Stomach (tissue), 9 donors: ENCODE measurements around the gene ACACA. TPM values are rescaled to one million over a fixed set of nuclear protein-coding genes. Genes with fewer than 3 reads are reported as not detected.

ENCODE experiments used
- DNase-seq, 2 donors: peaks; one replicate each; pipeline versions ENCODE4 v3.0.0 to v3.0.0-alpha.2; 2013 to 2019
- H3K27ac ChIP-seq, 5 donors: fragments of 200-600 bp in 4 of 5; sonication (generic) in 4 of 5; one replicate each; pipeline ENCODE4 v1.5.1; 2013 to 2019; ENCODE audit warnings: mild to moderate bottlenecking in 1 of 5, moderate library complexity in 1 of 5
- H3K27me3 ChIP-seq, 3 donors: fragments of 200-600 bp; sonication (generic); one replicate each; pipeline ENCODE4 v1.5.1; 2017 to 2019; ENCODE audit warnings: mixed run types in 1 of 3
- H3K36me3 ChIP-seq, 4 donors: fragments of 200-600 bp; sonication (generic); 1 replicate in 3 of 4; 2 replicates in 1 of 4; pipeline ENCODE4 v1.5.1; 2016 to 2019
- H3K4me1 ChIP-seq, 4 donors: fragments of 200-600 bp; sonication (generic); one replicate each; pipeline ENCODE4 v1.5.1; 2016 to 2019
- H3K4me3 ChIP-seq, 4 donors: fragments of 200-600 bp; sonication (generic) in 3 of 4; one replicate each; pipeline ENCODE4 v1.5.1; 2016 to 2019; ENCODE audit warnings: mild to moderate bottlenecking in 1 of 4
- H3K9me3 ChIP-seq, 4 donors: fragments of 200-600 bp; sonication (generic); one replicate each; pipeline ENCODE4 v1.5.1; 2016 to 2019
- EP300 ChIP-seq: sonication (generic); formaldehyde crosslinking; IDR thresholded peaks from one replicate; pipeline ENCODE4 v1.6.1; 2017; ENCODE audit warnings: antibody characterized with exemption
- POLR2A ChIP-seq, 4 donors: fragments of 450-650 bp; IDR thresholded peaks; one replicate each; pipeline ENCODE4 v1.6.1; 2016; ENCODE audit warnings: antibody characterized with exemption in 4 of 4, control low read depth in 2 of 4, mild to moderate bottlenecking in 1 of 4, moderate library complexity in 1 of 4
- POLR2AphosphoS5 ChIP-seq, 3 donors: sonication (generic); formaldehyde crosslinking; IDR thresholded peaks; one replicate each; pipeline ENCODE4 v1.6.1; 2016; ENCODE audit warnings: antibody characterized with exemption in 3 of 3
- WGBS, 5 donors: extraction: QIAGEN DNeasy Blood & Tissue Kit in 3 of 5; methylation state at CpG; one replicate each; pipeline versions ENCODE4 v1.1.5 to v1.1.7; 2013 to 2018; 5-methylcytosine and 5-hydroxymethylcytosine counted together
- intact Hi-C: fragments of 100-400 bp; cut with DNase I; formaldehyde crosslinking; loops from one replicate; pipeline ENCODE4 v1.15.1; 2023; ENCODE audit warnings: low total_unique reads
- polyA plus RNA-seq, 3 donors: library from polyadenylated mRNA; stranded (reverse); fragments of 200-250 nt; gene quantifications; one replicate each; pipeline ENCODE4 v1.2.3, GENCODE V29; 2013
- total RNA-seq, 5 donors: library from RNA; depleted of rRNA; stranded (reverse); fragments of >200 nt; gene quantifications; one replicate each; pipeline versions ENCODE4 v1.1.0 to v1.2.3, GENCODE V29; 2014 to 2016
- TF ChIP-seq, protein P1 (sequence below), 7 experiments: fragments of 450-650 bp in 4 of 7; fragments of 200-600 bp in 3 of 7; sonication (generic) in 3 of 7; IDR thresholded peaks; one replicate each; pipeline ENCODE4 v1.5.1; 2016 to 2019; ENCODE audit warnings: antibody characterized with exemption in 7 of 7, control low read depth in 2 of 7, mild to moderate bottlenecking in 1 of 7
- donor health status: healthy with polysubstance abuse.
- donor health status: Bipolar disorder and iron deficiency.
- donor health status: healthy.

ACACA gene
- total and polyA plus RNA-seq, 8 donors: 9.9 to 59.8 (median 27.7) TPM

DNA sequence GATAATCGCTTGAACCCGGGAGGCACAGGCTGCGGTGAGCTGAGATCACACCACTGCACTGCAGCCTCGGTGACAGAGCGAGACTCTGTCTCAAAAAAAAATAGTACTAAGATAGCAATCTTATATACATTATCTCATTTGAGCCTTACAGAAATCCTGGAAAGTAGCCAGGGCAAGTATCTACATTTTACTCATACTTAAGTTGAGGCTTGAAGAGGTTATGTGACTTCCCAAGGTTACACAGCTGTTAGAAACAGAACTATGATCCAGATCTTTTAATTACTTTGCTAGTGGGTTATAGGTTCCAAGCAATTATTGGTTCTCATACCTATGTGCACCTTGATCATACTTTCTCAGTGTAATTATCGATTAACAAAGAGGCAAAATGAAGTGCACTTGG lies 15.5 kb downstream of the ACACA start:
- H3K4me1 ChIP-seq: peaks cover 0 to 16% (median 5%) of the 10 kb centered on the region in 4 donors
- H3K4me3 ChIP-seq: no peak overlapping the region
- intact Hi-C loops: no loop called here
- WGBS, 5 donors: 79 to 82% (median 80%) methylated on average over 6 of the region's 6 CpGs
- peaks cover 0 to 9% (median 3%) of the 10 kb centered on the region in 4 donors for H3K36me3 ChIP-seq
- no peak for DNase-seq
- no peaks in the 10 kb centered on the region for H3K27me3 ChIP-seq
- no peaks in the 10 kb centered on the region for H3K9me3 ChIP-seq
- TF ChIP-seq, protein P1, sequence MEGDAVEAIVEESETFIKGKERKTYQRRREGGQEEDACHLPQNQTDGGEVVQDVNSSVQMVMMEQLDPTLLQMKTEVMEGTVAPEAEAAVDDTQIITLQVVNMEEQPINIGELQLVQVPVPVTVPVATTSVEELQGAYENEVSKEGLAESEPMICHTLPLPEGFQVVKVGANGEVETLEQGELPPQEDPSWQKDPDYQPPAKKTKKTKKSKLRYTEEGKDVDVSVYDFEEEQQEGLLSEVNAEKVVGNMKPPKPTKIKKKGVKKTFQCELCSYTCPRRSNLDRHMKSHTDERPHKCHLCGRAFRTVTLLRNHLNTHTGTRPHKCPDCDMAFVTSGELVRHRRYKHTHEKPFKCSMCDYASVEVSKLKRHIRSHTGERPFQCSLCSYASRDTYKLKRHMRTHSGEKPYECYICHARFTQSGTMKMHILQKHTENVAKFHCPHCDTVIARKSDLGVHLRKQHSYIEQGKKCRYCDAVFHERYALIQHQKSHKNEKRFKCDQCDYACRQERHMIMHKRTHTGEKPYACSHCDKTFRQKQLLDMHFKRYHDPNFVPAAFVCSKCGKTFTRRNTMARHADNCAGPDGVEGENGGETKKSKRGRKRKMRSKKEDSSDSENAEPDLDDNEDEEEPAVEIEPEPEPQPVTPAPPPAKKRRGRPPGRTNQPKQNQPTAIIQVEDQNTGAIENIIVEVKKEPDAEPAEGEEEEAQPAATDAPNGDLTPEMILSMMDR (IDR thresholded peaks at IDR 0.05): no peak
- TF ChIP-seq POLR2A (IDR thresholded peaks at IDR 0.05): no peak
- TF ChIP-seq EP300: no peak
- no peak for TF ChIP-seq POLR2AphosphoS5 (IDR thresholded peaks at IDR 0.05)
- no peak overlapping the region for H3K27ac ChIP-seq

DNA sequence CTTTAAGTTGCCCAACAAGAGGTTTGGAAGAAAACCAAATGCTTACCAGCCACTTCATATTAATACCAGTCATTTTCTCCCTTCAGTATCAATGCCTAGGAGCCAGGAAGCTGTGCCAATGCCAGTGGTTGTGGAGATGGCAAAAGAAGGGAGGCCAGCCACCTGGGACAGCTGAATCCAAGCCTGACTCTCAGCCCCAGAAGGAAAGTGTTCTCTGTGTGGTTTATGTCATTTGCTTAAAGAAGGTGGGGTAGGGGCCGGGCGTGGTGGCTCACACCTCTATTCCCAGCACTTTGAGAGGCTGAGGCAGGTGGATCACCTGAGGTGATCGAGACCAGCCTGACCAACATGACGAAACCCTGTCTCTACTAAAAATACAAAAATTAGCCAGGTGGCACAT lies 17.5 kb downstream of the ACACA start:
- Histone ChIP-seq H3K36me3 (peaks cover 0 to 9% (median 3%) of the 10 kb centered on the region in 4 donors), H3K4me3 (no peak overlapping the region), H3K4me1 (peaks cover 0 to 16% (median 5%) of the 10 kb centered on the region in 4 donors), H3K27me3 (no peaks in the 10 kb centered on the region), H3K9me3 (no peaks in the 10 kb centered on the region), H3K27ac (no peak overlapping the region)
- 80 to 92% (median 90%) methylated on average over 4 of the region's 4 CpGs for WGBS, 5 donors
- intact Hi-C loops: no loop called here
- TF ChIP-seq POLR2A (IDR thresholded peaks at IDR 0.05) (no peak), EP300 (no peak), POLR2AphosphoS5 (IDR thresholded peaks at IDR 0.05) (no peak)
- TF ChIP-seq, protein P1 (IDR thresholded peaks at IDR 0.05): no peak
- no peak for DNase-seq

DNA sequence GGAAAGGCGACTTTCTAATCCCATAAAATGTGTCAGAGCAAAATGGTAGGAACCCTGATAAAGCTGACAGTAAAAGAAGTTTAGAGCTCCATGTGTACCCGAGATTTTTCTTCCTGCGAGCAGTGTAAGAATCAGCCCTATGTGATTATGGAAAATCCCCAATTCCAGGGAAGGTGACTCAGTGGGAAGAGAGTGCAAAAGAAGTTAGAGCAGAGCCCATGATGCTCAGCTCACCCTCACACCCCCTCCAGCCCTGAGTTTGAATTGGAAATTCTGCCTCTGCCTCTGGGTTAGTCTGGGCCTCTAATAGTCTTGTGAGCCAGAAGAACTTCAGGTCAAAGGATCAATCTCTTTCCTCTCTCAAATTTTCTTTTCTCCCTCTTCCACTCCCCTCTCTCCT lies 18.4 kb downstream of the ACACA start:
- Histone ChIP-seq H3K27ac (no peak overlapping the region), H3K27me3 (no peaks in the 10 kb centered on the region), H3K36me3 (peaks cover 0 to 9% (median 3%) of the 10 kb centered on the region in 4 donors), H3K4me3 (no peak overlapping the region), H3K9me3 (no peaks in the 10 kb centered on the region), H3K4me1 (peaks cover 0 to 16% (median 5%) of the 10 kb centered on the region in 4 donors)
- intact Hi-C loops: no loop called here
- DNase-seq: no peak
- WGBS, 5 donors: 80 to 97% (median 93%) methylated on average over 3 of the region's 3 CpGs
- TF ChIP-seq POLR2A (IDR thresholded peaks at IDR 0.05) (no peak), POLR2AphosphoS5 (IDR thresholded peaks at IDR 0.05) (no peak), EP300 (no peak)
- TF ChIP-seq, protein P1 (IDR thresholded peaks at IDR 0.05): no peak

DNA sequence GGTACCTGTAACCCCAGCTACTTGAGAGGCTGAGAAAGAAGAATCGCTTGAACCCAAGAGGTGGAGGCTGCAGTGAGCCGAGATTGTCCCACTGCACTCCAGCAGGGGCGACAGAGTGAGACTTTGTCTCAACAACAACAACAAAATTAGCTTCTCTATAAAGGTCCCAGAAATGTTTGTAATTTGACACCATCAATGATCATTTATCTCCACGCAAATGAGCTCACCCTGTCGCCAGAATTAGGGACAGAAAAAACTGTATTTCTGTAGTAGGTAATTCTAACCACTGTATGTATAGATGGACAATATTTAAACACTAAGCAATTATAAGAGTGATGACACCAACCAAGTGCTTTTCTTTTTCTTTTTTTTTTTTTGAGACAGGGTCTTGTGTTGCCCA lies 20.2 kb downstream of the ACACA start:
- Histone ChIP-seq H3K4me1 (peaks cover 0 to 6% (median 0%) of the 10 kb centered on the region in 4 donors), H3K27ac (no peak overlapping the region), H3K36me3 (peaks cover 0 to 9% (median 3%) of the 10 kb centered on the region in 4 donors), H3K27me3 (no peaks in the 10 kb centered on the region), H3K9me3 (no peaks in the 10 kb centered on the region), H3K4me3 (no peak overlapping the region)
- TF ChIP-seq, protein P1 (IDR thresholded peaks at IDR 0.05): no peak
- TF ChIP-seq EP300: no peak
- TF ChIP-seq POLR2AphosphoS5 (IDR thresholded peaks at IDR 0.05): no peak
- TF ChIP-seq POLR2A (IDR thresholded peaks at IDR 0.05): no peak
- intact Hi-C loops: no loop called here
- no peak for DNase-seq
- 88 to 97% (median 92%) methylated on average over 5 of the region's 5 CpGs for WGBS, 5 donors
